Skeletal muscle tissue (tissue), 4 donors: Measurements from ENCODE around the gene DDX42. TPM values are rescaled to one million over a fixed set of nuclear protein-coding genes. Genes with fewer than 3 reads are reported as not detected.

Experiments used
- H3K27ac ChIP-seq: one replicate; pipeline ENCODE4 v1.7.0; 2013; ENCODE audit warnings: mild to moderate bottlenecking, low read depth, low read length, inconsistent platforms
- H3K27me3 ChIP-seq, 3 donors: one replicate each; pipeline ENCODE4 v1.7.0; 2013; ENCODE audit warnings: low read length in 3 of 3; ENCODE audit not compliant: control insufficient read depth in 3 of 3, insufficient read depth in 3 of 3
- H3K36me3 ChIP-seq, 3 donors: one replicate each; pipeline ENCODE4 v1.7.0; 2013; ENCODE audit warnings: low read length in 3 of 3; ENCODE audit not compliant: control insufficient read depth in 3 of 3, insufficient read depth in 3 of 3
- H3K4me1 ChIP-seq, 3 donors: one replicate each; pipeline ENCODE4 v1.7.0; 2013; ENCODE audit warnings: low read length in 3 of 3, mild to moderate bottlenecking in 3 of 3; ENCODE audit not compliant: control insufficient read depth in 3 of 3, insufficient read depth in 3 of 3
- H3K4me3 ChIP-seq, 3 donors: one replicate each; pipeline ENCODE4 v1.7.0; 2013; ENCODE audit warnings: low read length in 3 of 3
- H3K9ac ChIP-seq, 3 donors: one replicate each; pipeline ENCODE4 v1.7.0; 2013; ENCODE audit warnings: low read length in 3 of 3, mild to moderate bottlenecking in 3 of 3, moderate library complexity in 2 of 3, low read depth in 1 of 3
- H3K9me3 ChIP-seq, 3 donors: one replicate each; pipeline ENCODE4 v1.7.0; 2013; ENCODE audit warnings: low read length in 3 of 3; ENCODE audit not compliant: control insufficient read depth in 3 of 3
- total RNA-seq: library from RNA; depleted of rRNA; stranded (reverse); fragments of >200 nt; gene quantifications from one replicate; pipeline ENCODE4 v1.2.3, GENCODE V29; 2014
- donor health status: Osteomylitis.

DDX42 gene
- total RNA-seq, 1 donor from 2014 or later, result 69.9 TPM

DNA sequence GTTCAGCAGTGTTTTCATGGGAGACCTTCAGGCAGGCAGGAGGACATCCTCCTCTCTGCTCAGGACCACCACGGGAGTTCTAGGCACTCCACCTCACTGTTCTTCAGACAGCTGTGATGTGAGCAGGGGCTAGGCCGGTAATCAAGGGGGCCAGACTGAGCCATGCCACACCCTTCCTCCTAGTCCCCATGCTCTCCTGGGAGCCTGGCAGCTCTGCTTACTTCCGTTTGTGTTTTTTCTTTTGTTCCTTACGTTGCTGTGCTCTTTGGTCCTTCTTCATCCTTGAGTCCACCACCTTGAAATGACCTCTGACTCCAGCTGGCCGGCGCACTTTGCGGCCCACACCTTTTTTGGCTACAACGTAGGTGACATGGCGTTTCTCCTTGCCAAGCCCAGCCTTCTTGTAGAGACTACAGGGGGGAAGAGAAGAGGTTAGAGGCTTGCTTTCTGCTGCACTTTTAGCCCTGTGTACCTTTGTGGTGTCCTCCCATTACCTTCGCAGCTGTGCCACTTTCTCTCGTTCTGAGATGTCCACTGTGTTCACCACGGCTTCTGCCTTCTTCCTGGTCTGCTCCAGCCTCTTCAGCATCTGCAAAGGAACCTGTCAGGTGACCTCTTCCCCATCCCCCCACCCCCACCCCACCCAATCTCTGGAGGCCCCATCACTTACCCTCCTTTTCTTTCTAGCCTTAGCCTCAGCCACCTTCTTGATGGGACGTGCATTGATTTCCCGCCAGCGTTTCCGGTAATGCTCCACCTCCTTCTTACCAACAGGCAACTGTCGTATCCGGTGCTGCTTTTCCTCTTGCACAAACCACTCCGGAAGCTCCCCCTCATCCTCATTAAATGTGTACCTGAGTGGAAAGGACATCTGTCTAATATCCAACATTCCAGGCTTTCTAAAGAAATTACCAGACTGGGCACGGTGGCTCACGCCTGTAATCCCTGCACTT is 45.9 kb downstream of the DDX42 start:
- Histone ChIP-seq H3K4me3 (no peak overlapping the region), H3K36me3 (peaks cover 80 to 93% (median 92%) of the 10 kb centered on the region in 3 donors), H3K9me3 (no peaks in the 10 kb centered on the region), H3K4me1 (peaks cover 0 to 3% (median 0%) of the 10 kb centered on the region in 3 donors), H3K27me3 (no peaks in the 10 kb centered on the region), H3K27ac (no peak overlapping the region), H3K9ac (no peak overlapping the region)

DNA sequence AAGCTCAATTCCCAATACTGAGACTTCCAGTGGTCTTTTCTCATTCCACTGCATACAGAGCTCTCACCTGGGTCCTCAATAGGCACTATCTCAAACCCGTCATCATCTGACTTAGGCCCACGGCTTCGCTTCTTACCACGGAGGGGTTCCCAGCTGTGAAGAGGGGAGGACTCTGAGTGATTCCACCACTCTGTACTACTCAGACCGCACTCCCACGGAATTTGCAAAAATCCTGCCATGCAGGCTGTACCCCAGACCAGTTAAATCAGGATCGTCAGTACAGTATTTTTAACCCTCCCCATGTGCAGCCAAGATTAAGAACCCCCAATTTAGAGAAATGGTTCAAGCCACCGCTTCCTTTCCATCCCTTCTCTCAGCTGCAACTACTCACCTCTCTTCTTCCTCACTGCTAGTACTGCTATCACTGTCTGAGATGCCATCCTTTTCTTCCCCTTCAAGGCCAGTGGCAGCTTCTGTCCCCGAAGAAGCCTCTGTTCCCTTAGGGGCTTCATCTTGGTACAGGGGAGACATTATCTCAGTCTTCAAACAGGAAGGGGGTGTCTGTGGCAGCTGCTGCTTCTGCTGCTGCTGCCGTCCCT is 47.1 kb downstream of the DDX42 start:
- H3K9me3 ChIP-seq, result no peaks in the 10 kb centered on the region
- H3K36me3 ChIP-seq, result peaks cover 77 to 92% (median 92%) of the 10 kb centered on the region in 3 donors
- H3K27ac ChIP-seq, result no peak overlapping the region
- H3K9ac ChIP-seq, result no peak overlapping the region
- H3K4me3 ChIP-seq, result no peak overlapping the region
- no peaks in the 10 kb centered on the region for H3K27me3 ChIP-seq
- H3K4me1 ChIP-seq, result peaks cover 3 to 8% (median 6%) of the 10 kb centered on the region in 3 donors

DNA sequence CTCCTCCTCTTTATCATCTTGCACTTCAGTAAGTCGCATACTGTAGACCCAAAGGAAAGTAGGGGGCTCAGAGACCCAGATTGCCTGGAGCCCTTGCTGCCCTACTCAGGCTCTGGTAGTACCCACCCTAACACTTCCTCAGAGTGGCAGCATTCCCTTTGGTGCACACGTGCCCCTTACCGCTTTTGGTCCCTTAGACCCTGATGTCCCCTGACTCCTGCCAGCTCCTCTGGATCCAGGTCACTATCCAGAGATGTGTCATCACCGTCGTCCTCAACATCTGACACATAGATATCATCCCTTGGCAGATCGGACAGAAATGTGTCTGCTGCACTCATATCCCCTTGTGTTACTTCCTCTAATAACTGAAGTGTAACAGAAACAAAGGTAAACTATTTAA is 47.8 kb downstream of the DDX42 start:
- H3K27me3 ChIP-seq, result no peaks in the 10 kb centered on the region
- H3K9me3 ChIP-seq, result no peaks in the 10 kb centered on the region
- H3K27ac ChIP-seq, result no peak overlapping the region
- no peak overlapping the region for H3K4me3 ChIP-seq
- H3K4me1 ChIP-seq, result peaks cover 8 to 13% (median 12%) of the 10 kb centered on the region in 3 donors
- no peak overlapping the region for H3K9ac ChIP-seq
- peaks cover 74 to 86% (median 85%) of the 10 kb centered on the region in 3 donors for H3K36me3 ChIP-seq

DNA sequence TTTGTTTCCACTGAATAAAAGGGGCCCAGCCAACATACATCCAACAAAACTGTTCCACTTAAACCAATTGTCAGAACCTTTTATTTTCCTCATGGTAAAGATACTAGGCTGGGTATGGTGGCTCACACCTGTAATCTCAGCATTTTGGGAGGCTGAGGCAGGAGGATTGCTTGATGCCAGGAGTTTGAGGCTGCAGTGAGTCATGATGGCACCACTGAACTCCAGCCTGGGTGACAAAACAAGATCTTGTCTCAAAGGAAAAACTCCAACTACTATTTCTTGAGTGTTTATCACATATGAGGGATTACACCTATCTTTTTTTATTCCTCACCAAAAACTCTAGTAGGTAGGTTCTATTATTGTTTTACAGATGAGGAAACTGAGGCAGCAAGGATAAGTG is 48.6 kb downstream of the DDX42 start:
- no peaks in the 10 kb centered on the region for H3K27me3 ChIP-seq
- H3K27ac ChIP-seq, result no peak overlapping the region
- H3K36me3 ChIP-seq, result peaks cover 69 to 79% (median 77%) of the 10 kb centered on the region in 3 donors

DNA sequence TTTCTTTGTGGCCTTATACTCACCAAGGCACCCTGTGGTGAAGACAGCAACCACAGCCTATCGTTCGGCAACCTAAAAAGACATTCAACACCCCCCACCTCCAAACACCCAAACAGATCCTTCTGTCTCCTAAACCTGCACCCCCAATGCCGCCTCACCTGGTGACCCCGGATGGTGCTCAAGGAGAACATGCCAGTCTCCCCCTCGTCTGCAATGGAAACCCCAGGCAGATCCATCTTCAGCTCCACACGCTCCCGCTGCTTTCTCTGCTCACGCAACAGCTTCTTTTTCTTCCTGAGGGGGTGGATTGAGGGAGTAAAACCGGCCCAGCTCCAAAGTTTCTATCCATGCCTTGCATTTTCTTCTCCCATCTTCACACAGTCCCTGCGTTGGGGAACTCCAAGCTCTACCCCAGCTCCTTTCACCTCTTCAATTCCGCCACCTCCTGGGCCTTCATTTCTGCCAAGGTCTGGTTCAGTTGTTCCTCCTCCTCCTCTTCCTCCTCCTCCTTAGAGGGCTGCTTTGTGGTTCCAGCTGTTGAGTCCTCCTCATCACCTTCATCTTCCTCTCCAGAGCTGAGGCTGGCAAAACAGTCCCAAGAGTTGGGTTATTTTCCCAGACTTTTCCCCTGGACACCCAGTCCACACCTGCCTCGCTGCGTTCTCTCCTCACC is 49.8 kb downstream of the DDX42 start:
- Histone ChIP-seq H3K4me3 (no peak overlapping the region), H3K9me3 (no peaks in the 10 kb centered on the region), H3K9ac (no peak overlapping the region), H3K4me1 (peaks cover 18 to 28% (median 23%) of the 10 kb centered on the region in 3 donors), H3K36me3 (peaks cover 56 to 71% (median 65%) of the 10 kb centered on the region in 3 donors), H3K27ac (no peak overlapping the region), H3K27me3 (no peaks in the 10 kb centered on the region)

More for the DNA sequence above, 48.6 kb downstream of the DDX42 start:
- peaks cover 8 to 15% (median 13%) of the 10 kb centered on the region in 3 donors for H3K4me1 ChIP-seq
- no peak overlapping the region for H3K4me3 ChIP-seq
- no peaks in the 10 kb centered on the region for H3K9me3 ChIP-seq
- no peak overlapping the region for H3K9ac ChIP-seq

DNA sequence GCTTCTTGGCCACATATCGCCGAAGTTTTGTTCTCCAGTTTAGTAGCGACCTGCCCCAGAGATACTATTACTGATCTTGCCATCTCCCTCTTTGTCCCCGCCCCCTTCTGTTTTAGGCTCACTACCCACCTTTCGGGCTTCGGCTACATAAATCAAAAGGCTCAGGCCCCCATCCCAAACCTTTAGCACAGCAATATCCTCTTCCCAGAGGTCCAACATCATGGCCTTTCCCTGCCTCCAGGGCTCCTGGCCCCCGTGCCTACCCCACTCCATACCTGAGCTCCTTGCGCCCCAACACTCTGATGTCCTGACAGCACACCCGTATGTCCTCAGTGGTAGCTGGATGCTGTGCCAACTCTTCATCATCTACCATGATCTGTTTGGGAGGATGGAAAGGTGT is 50.4 kb downstream of the DDX42 start:
- Histone ChIP-seq H3K27ac (no peak overlapping the region), H3K9ac (no peak overlapping the region), H3K4me1 (peaks cover 23 to 34% (median 28%) of the 10 kb centered on the region in 3 donors), H3K9me3 (no peaks in the 10 kb centered on the region), H3K27me3 (no peaks in the 10 kb centered on the region), H3K36me3 (peaks cover 56 to 72% (median 64%) of the 10 kb centered on the region in 3 donors), H3K4me3 (no peak overlapping the region)

- Histone ChIP-seq H3K36me3 (peaks cover 59 to 74% (median 68%) of the 10 kb centered on the region in 3 donors), H3K4me1 (peaks cover 23 to 38% (median 24%) of the 10 kb centered on the region in 3 donors), H3K27ac (peak overlapping the region; percentile 95), H3K27me3 (no peaks in the 10 kb centered on the region), H3K4me3 (peak overlapping the region; percentile 92 to 98 (median 94)), H3K9ac (peak overlapping the region; percentile 78 to 92 (median 88)), H3K9me3 (no peaks in the 10 kb centered on the region)
Measured at GRCh38 chr17:63826468-63827001, 52.6 kb downstream of the DDX42 start.

DNA sequence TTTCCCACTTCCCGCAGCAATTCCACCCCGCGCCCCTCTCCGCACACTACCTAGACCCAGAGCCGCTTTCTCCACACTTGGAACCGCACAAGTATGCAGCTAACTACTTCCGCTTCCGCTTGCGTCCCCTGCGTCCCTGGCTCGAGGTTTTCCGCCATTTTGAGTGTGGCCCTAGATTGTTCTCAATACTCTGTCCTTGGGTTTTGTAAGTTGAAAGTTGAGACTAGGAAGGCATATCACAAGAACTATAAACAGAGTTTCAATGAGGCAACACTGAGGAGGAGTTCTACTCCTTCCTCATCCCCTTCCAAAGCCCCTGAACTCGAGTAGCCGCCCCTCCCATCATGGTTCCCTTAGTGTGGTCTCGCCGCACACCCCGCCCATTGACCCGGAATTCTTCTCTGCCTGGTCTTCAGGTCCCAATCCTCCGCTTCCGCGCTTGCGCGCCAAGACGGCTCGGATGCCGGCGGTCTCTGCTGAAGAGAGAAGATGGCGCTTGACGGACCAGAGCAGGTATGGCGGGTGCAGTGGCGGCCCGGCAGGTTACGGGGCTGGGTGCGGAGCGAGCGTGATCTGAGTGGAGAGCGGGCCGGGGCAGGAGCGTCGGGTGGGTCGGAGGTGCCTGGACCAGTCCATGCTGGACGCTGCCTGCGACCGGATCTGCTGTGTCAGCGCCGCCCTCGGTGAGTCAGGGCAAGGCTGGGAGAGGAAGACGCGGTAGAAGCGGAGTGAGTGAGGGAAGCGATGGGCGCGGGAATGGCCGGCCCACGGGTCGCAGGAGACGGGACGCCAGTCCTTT is 53.2 kb downstream of the DDX42 start, which contains the start of the genes FTSJ3 and PSMC5:
Gene FTSJ3 (minus strand): TSS at position 662 of the 799 bp plus-strand sequence. CDS start 761 bp downstream, outside the sequence.
Gene PSMC5 (plus strand): TSS at position 430 of the 799 bp plus-strand sequence. CDS start 60 bp downstream, at position 490.
- no peaks in the 10 kb centered on the region for H3K9me3 ChIP-seq
- no peaks in the 10 kb centered on the region for H3K27me3 ChIP-seq
- peak within 1 kb of the TSS; percentile 95 for H3K27ac ChIP-seq
- peaks cover 23 to 38% (median 24%) of the 10 kb centered on the region in 3 donors for H3K4me1 ChIP-seq
- H3K9ac ChIP-seq, result peak within 1 kb of the TSS; percentile 88 to 95 (median 92)
- peaks cover 60 to 74% (median 68%) of the 10 kb centered on the region in 3 donors for H3K36me3 ChIP-seq
- H3K4me3 ChIP-seq, result peak within 1 kb of the TSS; percentile 92 to 98 (median 94)
